OCI-LY7 (cell line): Measurements from ENCODE around the gene ADISSP.

ENCODE experiments used
- EZH2phosphoT487 ChIP-seq: fragments of 200-600 bp; sonication (generic); IDR thresholded peaks from 2 replicates; pipeline ENCODE4 v1.6.1; 2018; ENCODE audit warnings: low read depth, borderline replicate concordance, mild to moderate bottlenecking, mixed run types, antibody characterized with exemption, low read length, moderate library complexity, mixed read lengths
- TF ChIP-seq, protein P1 (sequence below): fragments of 200-600 bp; sonication (generic); conservative IDR thresholded peaks from 2 replicates; pipeline ENCODE4 v1.5.1; 2014; ENCODE audit warnings: mild to moderate bottlenecking, antibody characterized with exemption, low read length, moderate library complexity, mixed read lengths

GRCh38 chr20:3797592-3798372 is 30.2 kb upstream of the ADISSP start:
- TF ChIP-seq, protein P1, sequence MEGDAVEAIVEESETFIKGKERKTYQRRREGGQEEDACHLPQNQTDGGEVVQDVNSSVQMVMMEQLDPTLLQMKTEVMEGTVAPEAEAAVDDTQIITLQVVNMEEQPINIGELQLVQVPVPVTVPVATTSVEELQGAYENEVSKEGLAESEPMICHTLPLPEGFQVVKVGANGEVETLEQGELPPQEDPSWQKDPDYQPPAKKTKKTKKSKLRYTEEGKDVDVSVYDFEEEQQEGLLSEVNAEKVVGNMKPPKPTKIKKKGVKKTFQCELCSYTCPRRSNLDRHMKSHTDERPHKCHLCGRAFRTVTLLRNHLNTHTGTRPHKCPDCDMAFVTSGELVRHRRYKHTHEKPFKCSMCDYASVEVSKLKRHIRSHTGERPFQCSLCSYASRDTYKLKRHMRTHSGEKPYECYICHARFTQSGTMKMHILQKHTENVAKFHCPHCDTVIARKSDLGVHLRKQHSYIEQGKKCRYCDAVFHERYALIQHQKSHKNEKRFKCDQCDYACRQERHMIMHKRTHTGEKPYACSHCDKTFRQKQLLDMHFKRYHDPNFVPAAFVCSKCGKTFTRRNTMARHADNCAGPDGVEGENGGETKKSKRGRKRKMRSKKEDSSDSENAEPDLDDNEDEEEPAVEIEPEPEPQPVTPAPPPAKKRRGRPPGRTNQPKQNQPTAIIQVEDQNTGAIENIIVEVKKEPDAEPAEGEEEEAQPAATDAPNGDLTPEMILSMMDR: no peak
- TF ChIP-seq EZH2phosphoT487: no peak
